Measurements from ENCODE around the gene LCLAT1. TPM values are rescaled to one million over a fixed set of nuclear protein-coding genes. Genes with fewer than 3 reads are reported as not detected.
"Not testable (repeated sequence)": the region's sequence is repeated elsewhere in the genome, so short reads cannot be mapped to it uniquely, and the experiment has no call there.

Gene LCLAT1
- total and polyA plus RNA-seq, 12 donors = 1.9 to 23.0 (median 14.6) TPM

- intact Hi-C loops (cut with DNase I) = no loop called here
- no peak for TF ChIP-seq POLR2A (IDR thresholded peaks at IDR 0.05)
- TF ChIP-seq, protein P1, sequence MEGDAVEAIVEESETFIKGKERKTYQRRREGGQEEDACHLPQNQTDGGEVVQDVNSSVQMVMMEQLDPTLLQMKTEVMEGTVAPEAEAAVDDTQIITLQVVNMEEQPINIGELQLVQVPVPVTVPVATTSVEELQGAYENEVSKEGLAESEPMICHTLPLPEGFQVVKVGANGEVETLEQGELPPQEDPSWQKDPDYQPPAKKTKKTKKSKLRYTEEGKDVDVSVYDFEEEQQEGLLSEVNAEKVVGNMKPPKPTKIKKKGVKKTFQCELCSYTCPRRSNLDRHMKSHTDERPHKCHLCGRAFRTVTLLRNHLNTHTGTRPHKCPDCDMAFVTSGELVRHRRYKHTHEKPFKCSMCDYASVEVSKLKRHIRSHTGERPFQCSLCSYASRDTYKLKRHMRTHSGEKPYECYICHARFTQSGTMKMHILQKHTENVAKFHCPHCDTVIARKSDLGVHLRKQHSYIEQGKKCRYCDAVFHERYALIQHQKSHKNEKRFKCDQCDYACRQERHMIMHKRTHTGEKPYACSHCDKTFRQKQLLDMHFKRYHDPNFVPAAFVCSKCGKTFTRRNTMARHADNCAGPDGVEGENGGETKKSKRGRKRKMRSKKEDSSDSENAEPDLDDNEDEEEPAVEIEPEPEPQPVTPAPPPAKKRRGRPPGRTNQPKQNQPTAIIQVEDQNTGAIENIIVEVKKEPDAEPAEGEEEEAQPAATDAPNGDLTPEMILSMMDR (IDR thresholded peaks at IDR 0.05) = no peak
- Histone ChIP-seq H3K27ac (no peak overlapping the region), H3K4me3 (no peak overlapping the region), H3K9me3 (replicated peaks in 1 of 3) (no peaks in the 10 kb centered on the region), H3K27me3 (no peaks in the 10 kb centered on the region), H3K36me3 (replicated peaks in 1 of 2) (no peaks in the 10 kb centered on the region), H3K4me1 (replicated peaks in 1 of 2) (peaks cover 0 to 10% of the 10 kb centered on the region in 2 donors)
- DNase-seq = no peak
- 70 to 79% (median 77%) methylated on average over 4 of the region's 4 CpGs for WGBS, 4 donors
Measured at GRCh38 chr2:30464544-30465170, 17.6 kb downstream of the LCLAT1 start.

DNA sequence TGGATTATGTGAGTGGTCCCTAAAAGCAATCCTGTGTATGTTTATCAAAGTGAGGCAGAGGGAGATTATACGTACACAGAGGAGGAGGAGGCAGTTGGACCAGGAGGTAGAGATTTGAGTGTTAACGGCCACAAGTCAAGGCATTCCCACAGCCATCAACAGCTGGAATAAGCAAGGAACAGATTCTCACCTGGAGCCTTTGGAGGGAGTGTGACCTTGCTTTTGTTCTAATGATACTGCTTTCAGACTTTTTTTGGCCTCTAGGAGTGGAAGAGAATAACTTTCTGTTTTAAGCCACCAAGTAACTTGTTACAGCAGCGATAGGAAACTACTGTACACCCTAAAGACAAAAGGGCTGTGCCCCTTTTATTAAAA is 18.1 kb downstream of the LCLAT1 start:
- TF ChIP-seq, protein P1 (IDR thresholded peaks at IDR 0.05) = no peak
- TF ChIP-seq POLR2A (IDR thresholded peaks at IDR 0.05) = no peak
- no peak for DNase-seq
- Histone ChIP-seq H3K36me3 (replicated peaks in 1 of 2) (no peaks in the 10 kb centered on the region), H3K27me3 (no peaks in the 10 kb centered on the region), H3K9me3 (replicated peaks in 1 of 3) (no peaks in the 10 kb centered on the region), H3K4me1 (replicated peaks in 1 of 2) (peaks cover 0 to 10% of the 10 kb centered on the region in 2 donors), H3K27ac (no peak overlapping the region), H3K4me3 (no peak overlapping the region)
- intact Hi-C loops (cut with DNase I) = no loop called here
- 79 to 87% (median 84%) methylated on average over 3 of the region's 3 CpGs for WGBS, 4 donors

DNA sequence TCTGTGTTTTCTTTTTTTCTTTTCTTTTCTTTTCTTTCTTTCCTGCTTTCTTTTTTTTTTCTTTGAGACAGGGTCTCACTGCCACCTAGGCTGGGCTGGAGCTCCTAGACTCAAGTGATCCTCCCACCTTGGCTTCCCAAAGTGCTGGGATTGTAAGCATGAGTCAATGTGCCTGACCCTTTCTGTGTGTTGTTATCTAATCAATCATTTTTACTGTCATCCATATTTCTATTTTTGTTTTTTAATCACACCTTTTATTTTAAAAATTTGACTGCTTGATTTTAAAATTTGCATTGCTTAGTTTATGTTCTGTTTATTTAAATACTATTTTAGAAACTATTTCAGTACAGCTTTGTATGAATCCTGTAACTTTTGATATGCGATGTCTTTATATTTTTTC is 19.2 kb downstream of the LCLAT1 start:
- TF ChIP-seq, protein P1 (IDR thresholded peaks at IDR 0.05) = no peak
- no peak for TF ChIP-seq POLR2A (IDR thresholded peaks at IDR 0.05)

GRCh38 chr2:30467062-30467826 is 20.2 kb downstream of the LCLAT1 start:
- DNase-seq; H3K36me3 ChIP-seq (replicated peaks in 1 of 2); H3K27me3 ChIP-seq; H3K4me3 ChIP-seq; H3K27ac ChIP-seq; H3K9me3 ChIP-seq (replicated peaks in 1 of 3); intact Hi-C loops (cut with DNase I): not testable (repeated sequence)
- WGBS, 4 donors = 89 to 100% (median 95%) methylated on average over 7 to 8 of the region's 8 CpGs
- peaks cover 0 to 15% of the 10 kb centered on the region in 2 donors for H3K4me1 ChIP-seq (replicated peaks in 1 of 2)

More for the DNA sequence above, 19.2 kb downstream of the LCLAT1 start:
- Histone ChIP-seq H3K4me3 (no peak overlapping the region), H3K4me1 (replicated peaks in 1 of 2) (peaks cover 0 to 10% of the 10 kb centered on the region in 2 donors), H3K36me3 (replicated peaks in 1 of 2) (no peaks in the 10 kb centered on the region), H3K9me3 (replicated peaks in 1 of 3) (no peaks in the 10 kb centered on the region), H3K27ac (no peak overlapping the region), H3K27me3 (no peaks in the 10 kb centered on the region)
- 94 to 99% (median 96%) methylated on average over 1 of the region's 1 CpG for WGBS, 4 donors
- no peak for DNase-seq
- intact Hi-C loops (cut with DNase I) = no loop called here

All from adrenal gland (tissue), 12 donors.